WERI-Rb-1 (cell line): ENCODE results near the gene ATP6V1D.

ENCODE experiments used
- DNase-seq: peaks from one replicate; pipeline ENCODE4 v3.0.0-alpha.2; 2020
- H3K27ac ChIP-seq: fragments of 250-450 bp; sonication (Bioruptor Pico); 2 replicates; pipeline ENCODE4 v1.5.1; 2020; ENCODE audit warnings: mild to moderate bottlenecking, moderate library complexity
- H3K27me3 ChIP-seq: fragments of 250-450 bp; sonication (Bioruptor Pico); 2 replicates; pipeline ENCODE4 v1.5.1; 2021; ENCODE audit warnings: mild to moderate bottlenecking, low read depth, moderate library complexity; ENCODE audit not compliant: insufficient read depth, severe bottlenecking
- H3K36me3 ChIP-seq: fragments of 250-450 bp; sonication (Bioruptor Pico); 2 replicates; pipeline ENCODE4 v1.5.1; 2020; ENCODE audit warnings: mild to moderate bottlenecking, moderate library complexity
- H3K4me3 ChIP-seq: 2 replicates; pipeline ENCODE4 v1.5.1; 2011; ENCODE audit warnings: low read depth, mild to moderate bottlenecking, control low read depth, low read length
- H3K9me3 ChIP-seq: fragments of 250-450 bp; sonication (Bioruptor Pico); 2 replicates; pipeline ENCODE4 v1.5.1; 2021; ENCODE audit warnings: mild to moderate bottlenecking, moderate library complexity; ENCODE audit not compliant: severe bottlenecking
- TF ChIP-seq, protein P1 (sequence below): IDR thresholded peaks from 2 replicates; pipeline ENCODE4 v1.5.1; 2011; ENCODE audit warnings: low read depth, mild to moderate bottlenecking, control low read depth, inconsistent platforms, low read length

ATP6V1D gene

DNA sequence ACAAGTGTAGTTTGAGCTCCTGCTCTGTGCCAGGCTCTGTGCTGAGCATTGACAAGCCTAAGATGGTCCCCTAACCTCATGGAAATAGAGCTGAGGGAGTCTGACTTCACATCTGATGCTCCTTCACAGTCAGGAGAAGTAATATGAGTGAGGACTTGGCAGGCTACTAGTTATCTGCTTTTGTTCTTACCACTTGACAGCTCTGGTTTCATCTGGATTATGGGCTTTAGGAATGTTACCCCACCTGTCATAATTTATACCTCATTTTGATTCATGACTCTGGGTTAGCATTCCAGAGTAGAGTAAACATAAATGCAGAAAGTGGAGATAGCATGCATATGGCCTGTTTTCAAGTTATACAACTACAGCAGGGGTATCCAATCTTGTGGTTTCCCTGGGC lies 40.5 kb downstream of the ATP6V1D start:
- H3K4me3 ChIP-seq: no peak overlapping the region
- DNase-seq: no peak
- no peaks in the 10 kb centered on the region for H3K9me3 ChIP-seq
- TF ChIP-seq, protein P1, sequence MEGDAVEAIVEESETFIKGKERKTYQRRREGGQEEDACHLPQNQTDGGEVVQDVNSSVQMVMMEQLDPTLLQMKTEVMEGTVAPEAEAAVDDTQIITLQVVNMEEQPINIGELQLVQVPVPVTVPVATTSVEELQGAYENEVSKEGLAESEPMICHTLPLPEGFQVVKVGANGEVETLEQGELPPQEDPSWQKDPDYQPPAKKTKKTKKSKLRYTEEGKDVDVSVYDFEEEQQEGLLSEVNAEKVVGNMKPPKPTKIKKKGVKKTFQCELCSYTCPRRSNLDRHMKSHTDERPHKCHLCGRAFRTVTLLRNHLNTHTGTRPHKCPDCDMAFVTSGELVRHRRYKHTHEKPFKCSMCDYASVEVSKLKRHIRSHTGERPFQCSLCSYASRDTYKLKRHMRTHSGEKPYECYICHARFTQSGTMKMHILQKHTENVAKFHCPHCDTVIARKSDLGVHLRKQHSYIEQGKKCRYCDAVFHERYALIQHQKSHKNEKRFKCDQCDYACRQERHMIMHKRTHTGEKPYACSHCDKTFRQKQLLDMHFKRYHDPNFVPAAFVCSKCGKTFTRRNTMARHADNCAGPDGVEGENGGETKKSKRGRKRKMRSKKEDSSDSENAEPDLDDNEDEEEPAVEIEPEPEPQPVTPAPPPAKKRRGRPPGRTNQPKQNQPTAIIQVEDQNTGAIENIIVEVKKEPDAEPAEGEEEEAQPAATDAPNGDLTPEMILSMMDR: no peak
- H3K36me3 ChIP-seq: peaks cover 12% of the 10 kb centered on the region
- no peak overlapping the region for H3K27ac ChIP-seq
- no peaks in the 10 kb centered on the region for H3K27me3 ChIP-seq

DNA sequence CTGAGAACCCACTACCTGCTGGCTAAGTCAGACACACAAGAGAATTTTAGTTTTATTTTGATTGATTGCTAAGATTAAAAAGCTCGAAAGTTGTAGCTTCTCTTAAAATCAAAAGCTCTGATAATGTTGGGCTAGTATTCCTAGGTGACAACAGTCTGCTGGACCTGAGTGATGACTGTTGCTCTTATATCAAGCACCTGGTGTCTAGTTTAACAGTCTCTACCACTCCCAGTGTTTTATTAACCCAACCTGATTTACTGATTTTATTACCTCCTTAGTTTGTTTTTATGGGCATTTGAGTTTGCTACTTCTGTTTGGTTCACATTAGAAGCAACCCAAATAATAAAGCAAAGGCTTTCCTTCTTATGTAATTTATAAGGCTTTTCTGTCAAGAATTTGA lies 41.8 kb downstream of the ATP6V1D start:
- TF ChIP-seq, protein P1: no peak
- Histone ChIP-seq H3K27me3 (no peaks in the 10 kb centered on the region), H3K27ac (no peak overlapping the region), H3K9me3 (no peaks in the 10 kb centered on the region), H3K36me3 (peaks cover 6% of the 10 kb centered on the region), H3K4me3 (no peak overlapping the region)
- DNase-seq: no peak

DNA sequence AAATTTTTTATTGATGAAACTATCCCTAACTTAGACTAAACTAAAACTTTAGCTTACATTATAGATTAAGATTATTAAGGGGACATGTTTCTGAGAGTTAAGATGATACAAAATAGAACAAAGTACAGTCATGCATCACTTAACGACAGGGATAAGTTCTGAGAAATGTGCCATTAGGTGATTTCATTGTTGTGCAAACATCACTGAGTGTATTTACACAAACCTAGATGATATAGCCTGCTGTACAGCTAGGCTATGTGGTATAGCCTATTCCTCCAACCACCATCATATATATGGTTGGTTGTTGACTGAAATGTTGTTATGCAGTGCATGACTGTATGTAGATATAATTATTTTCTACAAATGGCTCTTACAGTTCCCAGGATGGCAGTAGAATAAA lies 46.5 kb downstream of the ATP6V1D start:
- no peaks in the 10 kb centered on the region for H3K9me3 ChIP-seq
- peaks cover 3% of the 10 kb centered on the region; the same call in 1 of the 2 replicates for H3K36me3 ChIP-seq
- H3K4me3 ChIP-seq: no peak overlapping the region
- H3K27me3 ChIP-seq: no peaks in the 10 kb centered on the region
- H3K27ac ChIP-seq: no peak overlapping the region
- no peak for DNase-seq
- TF ChIP-seq, protein P1: no peak

DNA sequence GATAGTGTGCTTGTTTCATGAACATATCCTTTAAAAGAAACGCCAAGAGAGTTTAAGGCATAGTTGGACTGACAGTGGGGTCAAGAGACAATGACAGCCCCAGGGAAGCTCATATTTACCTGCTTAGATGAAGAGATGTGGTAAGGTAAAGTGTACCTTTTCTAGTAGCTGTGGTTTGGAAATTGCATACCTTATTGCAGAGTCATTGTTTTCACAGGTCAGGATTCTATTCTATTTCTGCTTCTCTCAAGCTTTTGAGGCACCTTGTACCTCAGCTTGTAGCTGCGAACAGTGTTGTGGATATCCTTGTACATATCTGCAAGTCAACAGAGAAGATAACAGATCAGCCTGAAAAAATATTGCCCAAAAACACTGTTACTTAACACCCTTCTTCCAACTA lies 47.7 kb downstream of the ATP6V1D start:
- Histone ChIP-seq H3K36me3 (peaks cover 3% of the 10 kb centered on the region; the same call in 1 of the 2 replicates), H3K9me3 (no peaks in the 10 kb centered on the region), H3K27ac (no peak overlapping the region), H3K27me3 (no peaks in the 10 kb centered on the region), H3K4me3 (no peak overlapping the region)
- TF ChIP-seq, protein P1: no peak
- DNase-seq: no peak
